GM11168 (cell line): Measurements from ENCODE around the gene CFAP299.
"Not testable (repeated sequence)": the region's sequence is repeated elsewhere in the genome, so short reads cannot be mapped to it uniquely, and the experiment has no call there.

ENCODE experiments used
- in situ Hi-C: fragments of 300-500 bp; cut with MboI; formaldehyde crosslinking; loops from one replicate; pipeline ENCODE4 v1.12.0; 2022; ENCODE audit warnings: low sequenced_read_pairs; ENCODE audit not compliant: unreplicated experiment

Gene CFAP299

GRCh38 chr4:80576796-80577195 is 241.3 kb downstream of the CFAP299 start:
- in situ Hi-C loops = no loop called here

DNA sequence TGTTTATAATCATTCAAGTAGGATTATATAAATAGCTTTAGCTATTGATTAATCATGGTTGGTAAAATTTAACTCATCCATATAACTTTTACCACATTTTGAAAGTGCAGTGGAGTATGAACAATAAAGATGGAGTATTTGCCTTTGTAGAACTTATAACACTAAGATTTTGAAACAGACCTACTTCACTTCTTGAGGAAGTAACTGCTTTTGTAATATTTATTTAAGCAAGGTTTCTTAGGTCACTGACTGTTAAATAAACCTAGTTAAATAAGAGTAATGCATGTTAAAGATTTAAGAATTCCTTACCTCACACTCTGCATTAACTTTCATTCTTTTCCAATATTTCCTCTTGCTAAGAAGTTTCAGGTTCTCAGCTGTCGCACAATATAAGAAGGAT is 242.5 kb downstream of the CFAP299 start:
- in situ Hi-C loops = no loop called here

GRCh38 chr4:80585542-80585941 is 250.0 kb downstream of the CFAP299 start:
- in situ Hi-C loops = no loop called here

GRCh38 chr4:80586716-80587115 is 251.2 kb downstream of the CFAP299 start:
- in situ Hi-C loops = no loop called here

GRCh38 chr4:80587871-80588385 is 252.4 kb downstream of the CFAP299 start:
- in situ Hi-C loops = no loop called here

DNA sequence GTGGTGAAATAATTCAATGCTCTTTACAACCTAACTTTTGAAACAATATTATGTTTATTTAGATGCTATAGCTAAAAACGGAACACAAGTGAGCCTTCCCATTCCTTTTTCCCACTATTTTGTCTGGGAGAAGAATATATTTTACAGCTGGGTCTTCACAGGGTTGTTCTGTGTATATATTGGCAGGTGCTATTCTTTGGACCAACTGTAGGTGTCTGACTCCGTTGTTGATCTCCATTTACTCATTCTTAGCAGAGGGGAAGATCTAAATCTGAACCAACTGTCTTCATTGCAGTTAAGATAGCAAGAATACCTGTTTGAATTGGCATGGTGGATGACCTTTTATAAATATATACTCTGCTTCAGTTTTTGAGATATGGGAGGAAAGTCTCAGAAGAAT is 257.4 kb downstream of the CFAP299 start:
- in situ Hi-C loops = no loop called here

- in situ Hi-C loops = no loop called here
Measured at GRCh38 chr4:80594701-80595100, 259.2 kb downstream of the CFAP299 start.

GRCh38 chr4:80608281-80608980 is 272.9 kb downstream of the CFAP299 start:
- in situ Hi-C loops = no loop called here

GRCh38 chr4:80610199-80610598 is 274.7 kb downstream of the CFAP299 start:
- in situ Hi-C loops = no loop called here

DNA sequence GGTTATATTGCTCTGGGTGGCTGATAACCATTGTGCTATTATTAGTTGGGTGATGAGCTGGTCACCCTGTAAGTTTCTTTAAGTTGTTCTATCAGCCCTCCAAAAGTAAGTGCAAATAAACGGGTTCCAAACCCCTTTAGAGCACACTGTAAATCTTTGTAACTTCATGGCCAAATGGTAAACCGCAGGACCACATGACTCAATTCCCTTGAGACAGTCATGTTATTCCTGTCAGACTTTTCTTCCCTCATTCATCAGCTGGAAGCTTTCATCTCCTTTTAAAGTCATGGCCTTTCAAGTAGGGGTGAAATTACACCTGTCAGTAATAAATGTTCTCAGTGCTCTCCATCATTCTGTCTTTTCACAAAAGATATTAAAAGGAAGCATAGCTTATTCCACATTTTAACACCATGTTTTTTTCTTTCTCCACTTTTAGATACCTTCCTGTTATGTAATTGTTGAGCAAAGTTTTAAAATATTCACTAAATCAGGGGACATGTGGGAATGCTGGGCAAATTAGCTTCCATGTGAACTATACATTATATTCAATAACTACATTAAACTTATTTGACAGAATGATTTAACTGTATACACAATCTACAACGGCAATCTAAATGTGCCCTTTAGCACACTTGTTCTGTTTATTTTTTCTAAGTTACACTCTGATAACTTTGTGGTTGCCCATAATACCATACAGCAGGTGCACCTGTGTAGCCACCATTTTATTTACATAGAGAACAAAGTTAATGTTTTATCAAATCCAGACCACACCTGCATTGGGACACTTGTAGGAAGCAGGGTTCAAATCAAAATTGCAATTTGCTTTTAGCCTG is 275.5 kb downstream of the CFAP299 start:
- in situ Hi-C loops = no loop called here

DNA sequence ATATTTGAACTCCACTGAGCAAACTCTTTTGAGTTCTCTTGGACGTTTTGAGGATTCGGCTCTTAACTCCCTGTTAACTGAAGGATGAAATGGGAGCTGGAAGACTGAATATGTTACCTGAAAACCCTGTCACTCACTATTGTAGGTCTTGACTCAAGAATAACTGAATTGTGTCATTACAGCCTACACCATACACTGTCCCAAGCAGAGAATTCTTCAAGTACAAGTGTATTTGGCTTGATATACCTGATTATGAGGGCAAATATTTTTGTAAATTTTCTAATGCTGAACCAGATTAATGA is 276.1 kb downstream of the CFAP299 start:
- in situ Hi-C loops = no loop called here

- in situ Hi-C loops = no loop called here
Measured at GRCh38 chr4:80613470-80613869, 277.9 kb downstream of the CFAP299 start.

- in situ Hi-C loops = no loop called here
Measured at GRCh38 chr4:80614319-80614718, 278.8 kb downstream of the CFAP299 start.

GRCh38 chr4:80615099-80615498 is 279.6 kb downstream of the CFAP299 start:
- in situ Hi-C loops = no loop called here

- in situ Hi-C loops = no loop called here
Measured at GRCh38 chr4:80619070-80619674, 283.6 kb downstream of the CFAP299 start.

DNA sequence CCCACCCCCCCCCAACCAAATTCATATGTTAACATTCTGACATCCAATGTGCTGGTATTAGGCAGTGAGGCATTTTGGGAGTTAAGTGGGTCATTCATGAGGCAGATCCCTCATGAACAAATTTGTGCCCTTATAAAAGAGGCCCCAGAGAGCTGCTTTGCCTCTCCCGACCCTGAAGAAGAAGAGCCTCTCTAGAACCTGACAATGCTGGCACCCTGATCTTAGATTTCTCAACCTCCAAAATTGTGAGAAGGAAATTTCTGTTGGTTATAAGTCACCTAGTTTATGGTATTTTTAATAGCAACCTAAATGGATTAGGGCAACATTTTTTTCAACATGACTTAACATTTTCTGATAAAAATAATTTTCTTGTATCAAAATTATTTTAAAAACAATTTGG is 296.3 kb downstream of the CFAP299 start:
- in situ Hi-C loops = no loop called here

DNA sequence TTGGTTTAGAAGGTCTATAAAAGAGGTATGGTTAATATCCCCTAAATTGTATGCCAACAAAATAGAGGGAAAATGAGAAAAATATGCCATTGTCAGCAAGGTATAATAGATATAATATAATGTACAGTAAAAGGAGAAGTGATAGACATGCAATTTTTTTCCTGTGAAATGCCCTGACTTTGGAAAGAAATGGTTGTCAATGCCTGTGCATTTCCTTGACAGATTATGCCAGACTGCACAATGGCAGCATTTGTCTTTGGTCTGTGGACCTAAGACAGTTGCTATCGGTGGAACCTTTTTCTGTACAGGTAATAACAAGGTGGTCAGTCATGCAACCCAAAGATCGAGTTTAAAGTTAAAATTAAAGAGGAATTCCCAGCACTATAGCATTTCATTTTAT is 301.7 kb downstream of the CFAP299 start:
- in situ Hi-C loops = no loop called here

DNA sequence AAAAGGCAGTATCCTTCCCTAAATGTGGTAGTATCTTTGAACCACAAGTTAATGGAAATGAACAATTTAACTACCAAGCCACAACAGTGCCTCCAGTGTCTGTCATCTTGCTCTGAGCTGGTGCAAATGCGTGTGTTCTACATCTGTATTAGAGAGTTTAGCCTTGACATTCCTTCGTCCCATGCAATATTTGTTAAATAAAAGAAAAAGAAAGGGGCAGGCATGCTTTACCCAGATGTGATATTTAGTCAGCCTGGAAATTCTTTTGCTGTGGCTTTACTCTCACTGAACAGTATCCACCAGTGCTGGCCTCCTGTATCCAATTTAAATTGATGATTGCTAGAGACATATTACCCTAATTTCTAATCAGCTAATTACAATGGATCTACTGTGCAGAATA is 310.5 kb downstream of the CFAP299 start:
- in situ Hi-C loops = no loop called here

DNA sequence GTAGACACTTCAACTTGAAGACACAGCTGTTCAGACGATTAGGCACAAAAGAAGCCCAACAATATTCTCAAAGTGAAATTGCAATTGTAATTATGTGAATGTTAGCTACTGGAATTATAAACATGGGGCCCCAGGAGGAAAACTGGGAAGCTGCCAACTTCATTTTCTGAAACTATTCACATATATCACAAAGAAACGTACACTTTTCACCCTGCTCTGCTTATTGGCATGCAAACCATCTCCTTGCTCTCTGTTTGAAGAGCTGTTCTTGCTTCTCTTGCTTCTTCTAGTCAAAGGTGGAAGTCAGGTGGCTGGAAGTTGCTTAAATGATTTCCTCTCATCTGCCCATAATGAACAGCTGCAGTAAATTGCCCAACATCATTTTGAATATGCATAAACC is 320.1 kb downstream of the CFAP299 start:
- in situ Hi-C loops = no loop called here

- in situ Hi-C loops = not testable (repeated sequence)
Measured at GRCh38 chr4:80670118-80670517, 334.6 kb downstream of the CFAP299 start.

- in situ Hi-C loops = no loop called here
Measured at GRCh38 chr4:80678413-80678812, 342.9 kb downstream of the CFAP299 start.
